GM12801 (cell line): ENCODE results near the gene AATF.

Experiments
- TF ChIP-seq, protein P1 (sequence below): IDR thresholded peaks from one replicate; pipeline ENCODE4 v1.5.1; 2011; ENCODE audit warnings: control low read depth; ENCODE audit not compliant: insufficient read length; ENCODE audit errors: extremely low read depth

Gene AATF

DNA sequence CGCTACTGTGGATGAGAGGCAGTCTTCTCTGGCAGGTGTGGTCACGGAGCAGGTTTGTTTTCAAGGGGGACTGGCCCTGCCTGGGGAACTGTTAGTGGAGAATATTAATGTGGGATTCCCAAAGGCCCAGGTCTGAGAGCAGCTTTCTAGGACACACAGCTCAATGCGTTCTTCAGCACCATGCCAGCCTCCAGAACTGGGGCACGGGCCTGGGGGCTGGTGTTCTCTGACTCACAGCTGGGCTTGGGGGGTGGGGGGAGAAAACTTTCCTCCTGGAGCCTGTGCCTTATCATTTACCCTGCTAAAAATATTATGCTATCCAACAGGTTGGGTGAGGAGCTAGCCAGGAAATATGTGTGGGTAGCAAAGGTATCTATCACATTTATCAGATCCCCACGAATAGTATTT lies 24.9 kb upstream of the AATF start:
- TF ChIP-seq, protein P1, sequence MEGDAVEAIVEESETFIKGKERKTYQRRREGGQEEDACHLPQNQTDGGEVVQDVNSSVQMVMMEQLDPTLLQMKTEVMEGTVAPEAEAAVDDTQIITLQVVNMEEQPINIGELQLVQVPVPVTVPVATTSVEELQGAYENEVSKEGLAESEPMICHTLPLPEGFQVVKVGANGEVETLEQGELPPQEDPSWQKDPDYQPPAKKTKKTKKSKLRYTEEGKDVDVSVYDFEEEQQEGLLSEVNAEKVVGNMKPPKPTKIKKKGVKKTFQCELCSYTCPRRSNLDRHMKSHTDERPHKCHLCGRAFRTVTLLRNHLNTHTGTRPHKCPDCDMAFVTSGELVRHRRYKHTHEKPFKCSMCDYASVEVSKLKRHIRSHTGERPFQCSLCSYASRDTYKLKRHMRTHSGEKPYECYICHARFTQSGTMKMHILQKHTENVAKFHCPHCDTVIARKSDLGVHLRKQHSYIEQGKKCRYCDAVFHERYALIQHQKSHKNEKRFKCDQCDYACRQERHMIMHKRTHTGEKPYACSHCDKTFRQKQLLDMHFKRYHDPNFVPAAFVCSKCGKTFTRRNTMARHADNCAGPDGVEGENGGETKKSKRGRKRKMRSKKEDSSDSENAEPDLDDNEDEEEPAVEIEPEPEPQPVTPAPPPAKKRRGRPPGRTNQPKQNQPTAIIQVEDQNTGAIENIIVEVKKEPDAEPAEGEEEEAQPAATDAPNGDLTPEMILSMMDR, result no peak

GRCh38 chr17:36926226-36926625 lies 22.5 kb upstream of the AATF start:
- TF ChIP-seq, protein P1, result no peak

- TF ChIP-seq, protein P1, result no peak
Measured at GRCh38 chr17:36926701-36927100, 22.1 kb upstream of the AATF start.

DNA sequence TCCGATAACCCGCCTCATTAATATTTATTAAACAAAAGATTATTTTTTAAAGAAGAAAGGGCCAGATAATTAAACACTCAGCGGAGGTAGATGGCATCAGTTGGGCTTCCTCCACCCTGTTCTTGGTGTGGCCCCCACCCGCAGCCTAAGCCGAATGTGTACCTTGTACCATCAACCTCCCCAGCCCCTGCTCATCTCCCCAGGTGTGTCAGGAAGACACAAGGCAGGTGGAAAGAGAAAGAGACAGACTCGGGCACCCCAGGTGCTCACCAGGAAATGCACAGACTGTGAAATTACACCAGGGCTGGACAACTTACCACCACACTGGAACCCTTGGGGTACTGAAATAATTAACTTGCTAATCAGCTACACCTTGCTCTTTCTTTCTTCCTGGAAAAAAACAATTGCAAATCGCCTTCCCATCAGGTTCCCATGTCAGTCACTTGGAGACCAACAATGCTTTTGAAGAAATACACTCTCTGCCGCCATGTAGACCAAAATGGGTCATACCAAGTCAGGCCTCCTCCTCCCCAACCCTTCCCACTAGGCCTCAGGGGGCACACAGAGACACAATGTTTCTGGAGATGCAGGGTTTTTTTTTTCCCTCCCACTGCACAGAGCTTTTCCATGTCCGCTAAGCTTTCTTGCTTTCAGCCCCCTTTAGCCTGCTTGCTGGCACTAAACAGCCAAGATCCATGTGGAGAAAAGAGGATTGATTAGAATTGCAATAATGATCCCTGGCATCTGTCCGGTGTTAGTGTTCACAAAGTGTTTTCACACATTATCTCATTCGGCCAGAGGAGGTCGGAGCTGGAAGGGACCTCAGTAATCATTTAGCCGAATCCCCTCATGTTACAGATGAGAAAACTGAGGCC lies 20.0 kb upstream of the AATF start:
- TF ChIP-seq, protein P1, result no peak

DNA sequence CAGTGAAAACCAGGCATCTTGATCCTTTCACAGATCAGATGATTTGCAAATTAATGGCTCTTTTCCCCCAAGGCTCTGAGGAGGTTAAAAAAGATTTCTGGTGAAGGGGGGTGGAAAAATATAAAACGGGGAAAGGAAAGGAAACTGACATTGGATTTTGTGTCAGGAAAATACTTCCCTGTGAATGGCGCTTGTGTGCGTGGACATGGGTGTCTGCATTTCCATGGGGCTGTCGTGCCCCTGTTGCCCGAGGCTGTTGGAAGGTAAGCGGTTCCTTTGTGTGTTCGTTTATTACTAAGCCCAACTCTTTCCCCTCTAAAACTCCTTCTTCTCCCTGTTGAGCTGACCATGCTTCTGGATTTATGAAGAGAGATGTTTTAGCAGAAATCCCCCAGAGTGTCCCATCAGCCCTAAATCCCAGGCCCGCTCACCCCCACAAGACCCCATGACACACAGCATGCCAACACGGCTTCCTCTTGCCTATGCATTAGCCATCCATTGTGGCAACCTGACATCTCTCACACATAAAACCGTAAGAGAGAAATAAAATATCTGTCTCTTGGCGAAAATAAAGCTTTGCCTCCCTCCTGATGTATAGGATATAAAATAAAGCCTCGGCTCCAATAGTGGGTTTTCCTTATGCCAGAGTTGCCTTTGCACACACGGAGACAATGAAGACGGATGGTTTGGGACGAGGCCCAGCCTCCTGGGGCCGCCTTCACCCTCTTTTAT lies 18.7 kb upstream of the AATF start:
- TF ChIP-seq, protein P1, result no peak

DNA sequence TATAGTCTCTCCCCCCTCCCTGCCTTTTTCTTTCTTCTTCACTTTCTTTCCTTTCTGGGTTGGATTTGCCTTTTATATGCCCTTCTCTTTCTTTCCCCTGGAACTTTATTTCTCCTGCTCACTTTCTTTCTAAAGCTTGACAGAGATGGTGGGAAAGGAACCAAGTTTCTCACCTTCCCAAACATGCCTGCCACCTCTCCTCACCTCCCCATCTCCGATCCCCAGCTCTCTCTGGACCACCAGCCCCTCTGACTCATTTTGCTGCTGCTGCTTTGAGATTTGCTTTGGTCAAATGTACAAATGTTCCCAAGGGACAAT lies 18.2 kb upstream of the AATF start:
- TF ChIP-seq, protein P1, result no peak

- TF ChIP-seq, protein P1, result no peak
Measured at GRCh38 chr17:36931096-36931696, 17.6 kb upstream of the AATF start.
